GM12878 (cell line): ENCODE data around the gene EML3. TPM values are rescaled to one million over a fixed set of nuclear protein-coding genes. Genes with fewer than 3 reads are reported as not detected.

Source experiments
- ATF3 ChIP-seq: IDR thresholded peaks from 2 replicates; pipeline ENCODE4 v1.6.1; 2011; ENCODE audit warnings: low read depth, mild to moderate bottlenecking, low read length, moderate library complexity, borderline replicate concordance; ENCODE audit errors: extremely low read depth
- MYC ChIP-seq: IDR thresholded peaks from 2 replicates; pipeline ENCODE4 v1.6.1; 2011; ENCODE audit warnings: mild to moderate bottlenecking, low read length, moderate library complexity, inconsistent platforms; ENCODE audit not compliant: insufficient read depth, insufficient replicate concordance, insufficient read length, severe bottlenecking
- NR2F1 ChIP-seq: fragments of 450-650 bp; conservative IDR thresholded peaks from 2 replicates; pipeline ENCODE4 v1.6.1; 2017; ENCODE audit warnings: mild to moderate bottlenecking
- PAX5 ChIP-seq: IDR thresholded peaks from 2 replicates; pipeline ENCODE4 v1.6.1; 2011; ENCODE audit warnings: low read depth, low read length, borderline replicate concordance
- PRDM15 ChIP-seq: fragments of 450-650 bp; formaldehyde crosslinking; IDR thresholded peaks from 2 replicates; pipeline ENCODE4 v1.4.0; 2020; ENCODE audit warnings: mild to moderate bottlenecking, moderate library complexity
- SIX5 ChIP-seq: IDR thresholded peaks from 2 replicates; pipeline ENCODE4 v1.6.1; 2011; ENCODE audit warnings: mild to moderate bottlenecking, low read depth, low read length, moderate library complexity; ENCODE audit not compliant: severe bottlenecking
- SREBF1 ChIP-seq: IDR thresholded peaks from 2 replicates; pipeline ENCODE4 v1.6.1; 2012; ENCODE audit warnings: mild to moderate bottlenecking, low read length
- TCF3 ChIP-seq: IDR thresholded peaks from 2 replicates; pipeline ENCODE4 v1.6.1; 2012; ENCODE audit warnings: low read depth, mild to moderate bottlenecking, low read length, borderline replicate concordance; ENCODE audit not compliant: insufficient read depth
- ZBED1 ChIP-seq: IDR thresholded peaks from 2 replicates; pipeline ENCODE4 v1.6.1; 2016; ENCODE audit warnings: borderline replicate concordance
- ZBTB33 ChIP-seq: fragments of 450-650 bp; IDR thresholded peaks from 2 replicates; pipeline ENCODE4 v1.6.1; 2017; ENCODE audit warnings: mild to moderate bottlenecking
- ZBTB4 ChIP-seq: fragments of 450-650 bp; formaldehyde crosslinking; IDR thresholded peaks from 2 replicates; pipeline ENCODE4 v1.4.0; 2022; ENCODE audit warnings: mild to moderate bottlenecking, moderate library complexity
- ZNF207 ChIP-seq: fragments of 450-650 bp; IDR thresholded peaks from 2 replicates; pipeline ENCODE4 v1.6.1; 2014; ENCODE audit warnings: antibody characterized with exemption, mild to moderate bottlenecking, borderline replicate concordance
- ZNF622 ChIP-seq: fragments of 450-650 bp; IDR thresholded peaks from 2 replicates; pipeline ENCODE4 v1.6.1; 2017; ENCODE audit warnings: mild to moderate bottlenecking, inconsistent platforms
- polyA plus RNA-seq, 11 experiments: library from polyadenylated mRNA; depleted of rRNA in 4 of 11; unstranded in 6 of 11; stranded (reverse) in 5 of 11; fragments of >200 nt; fragmentation: Nextera tagmentation in 4 of 11; fragmentation: Illumina TruSeq in 1 of 11; extraction: Ambion mirVana in 4 of 11; extraction: Trizol in 1 of 11; gene quantifications; 1 replicate in 1 of 11; 2 replicates in 10 of 11; pipeline versions ENCODE4 v1.2.1 to v1.2.3, GENCODE V29; 2011 to 2016; ENCODE audit warnings: inconsistent platforms in 2 of 11, missing spikeins in 2 of 11, low read depth in 1 of 11
- total RNA-seq, 4 experiments: library from RNA; depleted of rRNA in 3 of 4; stranded (reverse); fragments of >200 nt in 3 of 4; fragmentation: Illumina TruSeq in 1 of 4; extraction: Trizol in 1 of 4; gene quantifications; 2 replicates each; pipeline versions ENCODE4 v1.2.1 to v1.2.3, GENCODE V29; 2013 to 2021

EML3 gene
- total and polyA plus RNA-seq, 10 of the 15 experiments (the other 5 are each of a cell fraction or from before 2014, with no cell fraction given) = 0.58 to 82.5 (median 24.8) TPM

GRCh38 chr11:62645946-62646824 lies 33.6 kb upstream of the EML3 start, which contains the start of gene GANAB (continued):
- TF ChIP-seq PAX5 (no peak; the same call in 1 of the 2 replicates), TCF3 (no peak), SREBF1 (no peak; the same call in 1 of the 2 replicates), ZNF622 (no peak), ZBTB33 (no peak), PRDM15 (no peak), ATF3 (no peak), ZBTB4 (no peak), SIX5 (no peak), ZBED1 (no peak; the same call in 1 of the 2 replicates), MYC (no peak), ZNF207 (peak; percentile 82), NR2F1 (peak; percentile 97)
